SK-N-SH (cell line): ENCODE results near the gene CDX1. TPM values are rescaled to one million over a fixed set of nuclear protein-coding genes. Genes with fewer than 3 reads are reported as not detected.

ENCODE experiments used
- CTCF ChIA-PET: fragments of 300-600, 350-600 bp; formaldehyde crosslinking; extraction: SDS; loops from one replicate; lab custom pipeline; 2021; lab: Yijun Ruan, JAX
- POLR2A ChIA-PET: fragments of 350-600 bp; sonication (Branson Sonifier 250); formaldehyde crosslinking; extraction: SDS; loops from one replicate; lab custom pipeline; 2020; ENCODE audit warnings: antibody characterized with exemption, inconsistent platforms; lab: Yijun Ruan, JAX
- DNase-seq: peaks from one replicate; pipeline ENCODE4 v3.0.0; 2012
- H2AFZ ChIP-seq: fragments of 200-600 bp; sonication (generic); 2 replicates; pipeline ENCODE4 v1.8.1; 2016; ENCODE audit warnings: antibody characterized with exemption, mild to moderate bottlenecking, low read depth
- H3F3A ChIP-seq: fragments of 200-600 bp; sonication (generic); replicated peaks from 2 replicates; pipeline ENCODE3; 2016; ENCODE audit warnings: antibody characterized with exemption, mild to moderate bottlenecking; ENCODE audit not compliant: insufficient read depth
- H3K27ac ChIP-seq, 2 experiments: fragments of 200-500 bp in 1 of 2; fragments of 200-600 bp in 1 of 2; sonication (Bioruptor generic) in 1 of 2; sonication (generic), shearing (Covaris generic) in 1 of 2; 2 replicates each; pipeline versions ENCODE4 v1.5.1 to v1.6.1; 2014 to 2016; ENCODE audit warnings: low read depth in 2 of 2, inconsistent platforms in 1 of 2, low read length in 1 of 2, mild to moderate bottlenecking in 1 of 2, mixed read lengths in 1 of 2
- H3K27me3 ChIP-seq: fragments of 200-600 bp; sonication (generic), shearing (Covaris generic); 2 replicates; pipeline ENCODE4 v1.6.1; 2016; ENCODE audit warnings: mixed run types; ENCODE audit not compliant: insufficient read depth
- H3K36me3 ChIP-seq, 2 experiments: fragments of 200-500 bp in 1 of 2; fragments of 200-600 bp in 1 of 2; sonication (Bioruptor generic) in 1 of 2; sonication (generic) in 1 of 2; replicated peaks in 1 of 2; 2 replicates each; pipeline versions ENCODE3 to v1.5.1; 2014 to 2016; ENCODE audit warnings: low read length in 1 of 2, mild to moderate bottlenecking in 1 of 2; ENCODE audit not compliant: insufficient read depth in 2 of 2, control insufficient read depth in 1 of 2
- H3K4me1 ChIP-seq, 2 experiments: fragments of 200-500 bp in 1 of 2; fragments of 200-600 bp in 1 of 2; sonication (Bioruptor generic) in 1 of 2; sonication (generic), shearing (Covaris generic) in 1 of 2; 2 replicates each; pipeline versions ENCODE4 v1.5.1 to v1.6.1; 2014 to 2016; ENCODE audit warnings: low read depth in 1 of 2, low read length in 1 of 2, mixed run types in 1 of 2; ENCODE audit not compliant: insufficient read depth in 2 of 2, control insufficient read depth in 1 of 2
- H3K4me2 ChIP-seq: fragments of 200-600 bp; sonication (generic), shearing (Covaris generic); 2 replicates; pipeline ENCODE4 v1.6.1; 2017; ENCODE audit warnings: mixed run types
- H3K4me3 ChIP-seq, 2 experiments: fragments of 200-500 bp in 1 of 2; fragments of 200-600 bp in 1 of 2; sonication (Bioruptor generic) in 1 of 2; sonication (generic), shearing (Covaris generic) in 1 of 2; 2 replicates each; pipeline versions ENCODE4 v1.5.1 to v1.8.1; 2014 to 2016; ENCODE audit warnings: low read depth in 2 of 2, inconsistent platforms in 1 of 2, low read length in 1 of 2, mild to moderate bottlenecking in 1 of 2, mixed read lengths in 1 of 2, moderate library complexity in 1 of 2
- H3K79me2 ChIP-seq: fragments of 200-600 bp; sonication (generic); 2 replicates; pipeline ENCODE4 v1.8.1; 2017; ENCODE audit warnings: mild to moderate bottlenecking; ENCODE audit not compliant: insufficient read depth
- H3K9ac ChIP-seq: fragments of 200-600 bp; sonication (generic); 2 replicates; pipeline ENCODE4 v1.6.1; 2017; ENCODE audit warnings: mixed run types
- H3K9me2 ChIP-seq: fragments of 200-600 bp; sonication (generic); 2 replicates; pipeline ENCODE4 v1.6.1; 2017; ENCODE audit warnings: mixed run types
- H3K9me3 ChIP-seq: fragments of 200-600 bp; sonication (generic); 2 replicates; pipeline ENCODE4 v1.6.1; 2017; ENCODE audit warnings: mixed run types, mild to moderate bottlenecking, moderate library complexity
- H4K20me1 ChIP-seq: fragments of 200-600 bp; sonication (generic); 2 replicates; pipeline ENCODE4 v1.6.1; 2017; ENCODE audit warnings: mild to moderate bottlenecking, mixed run types; ENCODE audit not compliant: insufficient read depth
- CHD2 ChIP-seq: fragments of 150-350 bp; IDR thresholded peaks from 2 replicates; pipeline ENCODE4 v1.6.1; 2018; ENCODE audit warnings: low read length; ENCODE audit not compliant: partially characterized antibody
- FOSL2 ChIP-seq: IDR thresholded peaks from 2 replicates; pipeline ENCODE4 v1.4.0; 2012; ENCODE audit warnings: low read depth, mild to moderate bottlenecking, moderate library complexity, borderline replicate concordance
- GATA2 ChIP-seq: sonication (generic); formaldehyde crosslinking; IDR thresholded peaks from 2 replicates; pipeline ENCODE4 v1.5.0; 2020; ENCODE audit warnings: mild to moderate bottlenecking, missing genetic modification reagents
- MXI1 ChIP-seq: IDR thresholded peaks from 2 replicates; pipeline ENCODE4 v1.6.1; 2012; ENCODE audit warnings: mild to moderate bottlenecking, low read depth, low read length, improper control_type of control experiment
- POLR2AphosphoS5 ChIP-seq: IDR thresholded peaks from 2 replicates; pipeline ENCODE4 v1.6.1; 2012; ENCODE audit warnings: low read depth, low read length
- RFX5 ChIP-seq: IDR thresholded peaks from 2 replicates; pipeline ENCODE4 v1.6.1; 2012; ENCODE audit warnings: mild to moderate bottlenecking, improper control_type of control experiment, low read length
- TCF12 ChIP-seq: IDR thresholded peaks from 2 replicates; pipeline ENCODE4 v1.4.0; 2012
- WGBS: methylation state at CpG from one replicate; pipeline ENCODE4 v1.1.6; 2017; ENCODE audit warnings: low lambda C conversion rate; 5-methylcytosine and 5-hydroxymethylcytosine counted together
- polyA plus RNA-seq, 3 experiments: library from polyadenylated mRNA; depleted of rRNA; stranded (reverse); fragments of >200 nt; gene quantifications; 2 replicates each; pipeline ENCODE4 v1.2.3, GENCODE V29; 2012
- TF ChIP-seq, protein P1 (sequence below): fragments of 150-350 bp; IDR thresholded peaks from 2 replicates; pipeline ENCODE4 v1.6.1; 2016; ENCODE audit warnings: mild to moderate bottlenecking, low read depth, low read length

CDX1 gene
- polyA plus RNA-seq, 1 of the 3 experiments (the other 2 are of a cell fraction), result 0.23 TPM

DNA sequence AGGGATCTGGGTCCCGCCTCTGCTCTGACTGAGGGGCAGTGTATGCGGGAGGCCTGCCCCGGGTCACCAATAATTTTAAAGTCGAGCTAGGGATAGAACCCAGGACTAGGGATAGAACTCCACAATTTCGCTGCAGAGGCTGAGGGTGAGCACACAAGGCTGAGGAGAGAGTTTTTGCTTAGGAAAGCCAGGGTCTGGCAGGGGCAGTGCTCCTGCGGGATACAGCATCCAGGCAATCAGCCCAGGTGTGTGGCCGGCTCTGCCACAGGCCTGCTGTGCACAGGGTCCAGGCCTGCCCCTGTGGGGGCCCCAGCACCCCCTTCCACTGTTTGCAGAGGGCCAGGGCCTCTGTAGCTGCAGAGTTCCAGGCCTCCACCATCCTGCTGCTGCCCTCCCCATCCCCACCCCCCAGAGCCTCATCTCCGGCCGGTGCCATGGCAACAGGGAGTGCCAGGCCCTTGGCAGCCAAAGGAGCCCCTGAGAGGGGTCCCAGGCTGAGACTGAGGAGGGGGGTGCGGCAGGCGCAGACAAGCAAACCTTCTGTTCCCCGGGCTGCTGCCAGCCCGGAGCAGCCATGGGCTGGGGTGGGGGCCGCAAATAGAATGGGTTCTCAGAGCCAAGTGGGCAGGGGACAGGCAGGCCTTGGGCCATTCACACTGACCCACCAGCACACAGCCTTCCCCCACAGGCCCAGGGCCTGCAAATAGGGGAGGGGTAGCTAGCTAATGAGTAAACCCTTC is 19.5 kb upstream of the CDX1 start:
- H3K9me3 ChIP-seq, result no peaks in the 10 kb centered on the region
- H2AFZ ChIP-seq, result no peak overlapping the region
- no peak overlapping the region for H3K4me3 ChIP-seq
- peak overlapping the region in 1 of 2 experiments; percentile 64; a peak in 2 of 4 replicates for H3K27ac ChIP-seq
- ChIA-PET CTCF (interaction anchor here (0.8 to 1.2 kb wide), 2 partner anchors 9 to 11 kb away, joined by 3 read pairs; no protein-coding TSS in a partner anchor), POLR2A (no interaction called here)
- no peak for TF ChIP-seq RFX5
- peak; percentile 35 for TF ChIP-seq CHD2
- no peak for TF ChIP-seq MXI1
- no peak for TF ChIP-seq TCF12
- no peak for TF ChIP-seq GATA2 (CRISPR knock-in tag)
- TF ChIP-seq FOSL2, result no peak
- H3K4me2 ChIP-seq, result no peak overlapping the region; the same call in 1 of the 2 replicates
- no peaks in the 10 kb centered on the region for H3K9me2 ChIP-seq
- peaks cover 74% of the 10 kb centered on the region for H3K79me2 ChIP-seq
- peak; percentile 70 for DNase-seq
- H3K9ac ChIP-seq, result no peak overlapping the region
- peaks cover 33% of the 10 kb centered on the region for H3F3A ChIP-seq
- peaks cover 16% of the 10 kb centered on the region for H4K20me1 ChIP-seq
- no peaks in the 10 kb centered on the region for H3K27me3 ChIP-seq
- 69% methylated on average over 7 of the region's 14 CpGs for WGBS
- H3K4me1 ChIP-seq, result peaks cover 34 to 79% of the 10 kb centered on the region in 2 experiments
- H3K36me3 ChIP-seq, result peaks cover 0 to 7% of the 10 kb centered on the region in 2 experiments

DNA sequence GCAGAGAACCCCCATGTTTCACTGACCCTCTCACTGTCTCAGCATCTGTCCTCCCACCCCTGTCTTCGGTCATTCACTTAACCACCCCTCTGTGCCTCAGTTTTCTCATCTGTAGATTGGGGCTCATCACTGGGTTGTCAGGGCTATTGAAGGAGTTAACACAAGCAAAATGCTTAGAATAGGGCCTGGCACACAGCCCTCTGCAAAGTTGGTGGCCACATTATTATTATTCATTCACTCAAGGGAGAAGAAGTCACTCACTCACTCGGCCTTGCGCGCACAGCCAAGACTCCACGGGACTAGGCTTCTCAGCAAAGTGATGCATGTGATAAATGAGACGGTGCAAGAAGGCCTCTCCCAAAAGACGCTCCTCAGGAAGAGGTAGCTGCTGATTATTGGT is 18.9 kb upstream of the CDX1 start:
- no peak for DNase-seq
- Histone ChIP-seq H3K9ac (no peak overlapping the region), H3K9me3 (no peaks in the 10 kb centered on the region), H3K4me3 (no peak overlapping the region), H3K4me2 (no peak overlapping the region), H3K9me2 (no peaks in the 10 kb centered on the region), H2AFZ (no peak overlapping the region), H3K79me2 (peaks cover 81% of the 10 kb centered on the region), H3F3A (peaks cover 26% of the 10 kb centered on the region), H3K27me3 (no peaks in the 10 kb centered on the region), H3K27ac (peak overlapping the region in 1 of 2 experiments; percentile 64; a peak in 2 of 4 replicates), H3K36me3 (peaks cover 0 to 10% of the 10 kb centered on the region in 2 experiments), H4K20me1 (peaks cover 23% of the 10 kb centered on the region), H3K4me1 (peaks cover 33 to 80% of the 10 kb centered on the region in 2 experiments)
- WGBS, result 98% methylated on average over 6 of the region's 7 CpGs
- no peak for TF ChIP-seq POLR2AphosphoS5
- TF ChIP-seq, protein P1, sequence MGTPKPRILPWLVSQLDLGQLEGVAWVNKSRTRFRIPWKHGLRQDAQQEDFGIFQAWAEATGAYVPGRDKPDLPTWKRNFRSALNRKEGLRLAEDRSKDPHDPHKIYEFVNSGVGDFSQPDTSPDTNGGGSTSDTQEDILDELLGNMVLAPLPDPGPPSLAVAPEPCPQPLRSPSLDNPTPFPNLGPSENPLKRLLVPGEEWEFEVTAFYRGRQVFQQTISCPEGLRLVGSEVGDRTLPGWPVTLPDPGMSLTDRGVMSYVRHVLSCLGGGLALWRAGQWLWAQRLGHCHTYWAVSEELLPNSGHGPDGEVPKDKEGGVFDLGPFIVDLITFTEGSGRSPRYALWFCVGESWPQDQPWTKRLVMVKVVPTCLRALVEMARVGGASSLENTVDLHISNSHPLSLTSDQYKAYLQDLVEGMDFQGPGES, result no peak
- ChIA-PET CTCF (interaction anchor here (0.8 to 2.1 kb wide), 3 partner anchors 9 to 17 kb away, joined by 3 to 7 read pairs (median 3); no protein-coding TSS in a partner anchor), POLR2A (no interaction called here)
